A549 treated with DMSO at 1 μM for 4 hours (cell line): Measurements from ENCODE around the gene ZNF229. TPM values are rescaled to one million over a fixed set of nuclear protein-coding genes. Genes with fewer than 3 reads are reported as not detected.

Experiments
- total RNA-seq: library from RNA; stranded (reverse); fragments of 200-300 nt; extraction: Qiagen RNA extraction; gene quantifications from 5 replicates; pipeline ENCODE4 v1.2.3, GENCODE V29; 2022; ENCODE audit warnings: low read depth

Gene ZNF229
- total RNA-seq = 2.6 to 3.5 TPM (median 3.1 TPM) in 5 replicates

DNA sequence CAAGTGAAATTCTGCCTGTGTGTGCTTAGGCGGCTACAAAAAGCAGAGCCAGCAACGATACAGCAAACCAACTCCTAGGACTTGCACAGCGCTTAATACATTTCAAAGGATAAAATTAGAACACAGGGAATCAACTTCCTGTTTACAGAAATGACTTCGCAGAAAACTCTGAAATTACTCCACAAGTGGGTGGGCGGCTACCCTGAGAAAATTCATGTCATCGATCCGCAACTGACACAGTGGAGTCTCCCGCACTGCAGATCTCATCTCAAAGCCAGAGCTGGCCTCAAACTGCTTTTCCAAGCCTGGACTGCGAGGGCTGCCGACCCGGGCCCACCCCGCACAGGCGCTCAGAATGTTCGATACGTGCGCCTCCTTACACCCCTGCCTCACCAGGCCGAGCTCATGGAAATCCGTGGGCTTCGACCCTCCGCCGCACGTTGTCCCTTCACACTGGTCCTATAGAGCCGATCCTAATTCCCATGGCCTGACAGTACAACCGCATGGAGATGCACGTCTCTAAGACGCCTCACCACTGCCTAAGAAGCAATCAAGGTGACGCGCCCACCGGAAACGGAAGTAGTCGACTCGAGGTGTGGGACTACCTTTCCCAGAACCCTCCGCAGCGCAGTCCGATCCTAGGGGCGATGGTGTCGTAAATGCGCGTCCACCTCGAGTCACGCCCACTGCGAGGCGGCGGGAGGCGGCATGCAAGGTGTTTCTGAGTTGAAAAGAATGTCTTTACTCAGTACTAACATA is at the start of gene ZNF229:
TSS of gene ZNF229 (minus strand) at position 557 of the 759 bp plus-strand sequence. CDS start 5,625 bp downstream, outside the sequence.

GRCh38 chr19:44401139-44402115 is 46.8 kb downstream of the ZNF229 start, which contains the start of gene ZNF285:
TSS of gene ZNF285 (minus strand) at chr19:44401608. CDS start at chr19:44397213, 4,395 bp downstream.

Other genes starting within 250 kb of the ZNF229 start
- gene ZNF227, start 235.9 kb downstream of the ZNF229 start, total RNA-seq = 9.7 to 13.0 TPM (median 12.0 TPM) in 5 replicates
- 0.37 to 0.63 TPM (median 0.52 TPM) in 5 replicates for gene ZNF233, start 188.6 kb downstream of the ZNF229 start, total RNA-seq
- gene ZNF235, start 143.4 kb downstream of the ZNF229 start, total RNA-seq = 3.0 to 3.5 TPM (median 3.1 TPM) in 5 replicates
- gene ZNF112, start 91.8 kb downstream of the ZNF229 start, total RNA-seq = 1.7 to 2.5 TPM (median 2.1 TPM) in 5 replicates
- gene ZNF285, start 46.9 kb downstream of the ZNF229 start, total RNA-seq = 1.9 to 2.6 TPM (median 2.4 TPM) in 5 replicates
- gene ZNF180, start 52.0 kb upstream of the ZNF229 start, total RNA-seq = 7.9 to 10.6 TPM (median 8.1 TPM) in 5 replicates
- gene CEACAM20, start 81.2 kb upstream of the ZNF229 start, total RNA-seq = 0.06 to 0.12 TPM (median 0.10 TPM) in 3 of 5 replicates, not detected in the others
- gene IGSF23, start 165.1 kb upstream of the ZNF229 start, total RNA-seq = 0.26 to 0.57 TPM (median 0.40 TPM) in 5 replicates
- gene PVR, start 195.4 kb upstream of the ZNF229 start, total RNA-seq = 107 to 128 TPM (median 120 TPM) in 5 replicates
- 9.3 to 13.6 TPM (median 9.5 TPM) in 5 replicates for gene CEACAM19, start 223.0 kb upstream of the ZNF229 start, total RNA-seq